C1 segment of cervical spinal cord (tissue), 14 donors: ENCODE measurements around the gene HMOX2.

Source experiments
- DNase-seq, 14 donors: peaks; one replicate each; lab custom pipeline; 2025; lab: John Stamatoyannopoulos, UW

The HMOX2 gene

DNA sequence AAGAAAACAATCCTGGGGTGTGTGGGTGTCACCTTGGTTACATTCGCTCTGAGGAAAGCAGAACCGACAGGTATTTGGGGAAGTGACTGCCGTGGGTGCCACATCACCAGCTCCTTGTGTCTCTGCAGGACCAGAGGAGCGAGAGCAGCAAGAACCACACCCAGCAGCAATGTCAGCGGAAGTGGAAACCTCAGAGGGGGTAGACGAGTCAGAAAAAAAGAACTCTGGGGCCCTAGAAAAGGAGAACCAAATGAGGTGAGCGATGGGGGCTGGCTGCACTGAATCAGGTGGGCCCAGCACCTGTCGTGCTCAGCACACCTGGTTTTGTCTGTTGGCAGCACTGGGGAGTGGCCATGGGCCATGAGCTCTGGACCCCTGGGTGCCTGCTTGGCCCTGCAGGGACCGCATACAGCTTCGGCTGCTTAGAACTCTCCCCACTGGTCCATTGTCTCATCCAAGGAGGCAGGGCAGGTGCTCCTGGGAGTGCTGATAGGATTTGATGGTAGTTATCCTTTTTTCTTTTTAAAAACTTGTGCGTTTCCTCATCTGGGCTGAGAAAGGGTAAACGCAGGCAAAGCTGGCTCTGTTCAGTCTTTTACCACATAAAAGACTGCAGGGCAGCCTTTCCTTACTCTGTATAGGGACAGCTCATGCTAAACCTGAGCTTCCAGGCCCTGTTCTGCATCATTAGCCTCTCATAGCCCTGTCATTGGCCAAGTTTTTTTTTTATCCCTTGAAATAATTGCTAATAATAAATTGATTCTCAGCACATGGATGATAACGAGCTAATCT lies 29.4 kb downstream of the HMOX2 start:
- DNase-seq: no peak

DNA sequence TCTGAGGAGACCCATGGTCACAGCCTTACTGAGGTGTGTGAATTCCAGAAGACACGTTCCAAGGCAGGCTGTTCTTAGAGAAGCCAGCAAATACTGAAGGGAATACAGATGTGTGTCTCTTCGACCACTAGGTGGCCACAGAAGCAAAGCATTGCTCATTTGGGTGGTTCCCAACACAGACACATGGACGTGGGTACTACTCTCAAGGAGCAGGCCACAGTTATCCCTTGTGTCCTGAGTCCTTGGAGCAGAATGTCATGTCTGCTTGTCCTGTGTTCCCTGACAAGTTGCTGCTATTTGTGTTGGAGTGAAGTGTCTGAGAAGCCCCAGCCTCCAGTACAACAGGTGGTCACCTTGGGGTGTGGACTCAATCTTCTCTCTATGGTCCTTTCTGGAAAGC lies 30.3 kb downstream of the HMOX2 start:
- DNase-seq: peak in 11 of 14 donors; percentile 27 to 73 (median 52)

DNA sequence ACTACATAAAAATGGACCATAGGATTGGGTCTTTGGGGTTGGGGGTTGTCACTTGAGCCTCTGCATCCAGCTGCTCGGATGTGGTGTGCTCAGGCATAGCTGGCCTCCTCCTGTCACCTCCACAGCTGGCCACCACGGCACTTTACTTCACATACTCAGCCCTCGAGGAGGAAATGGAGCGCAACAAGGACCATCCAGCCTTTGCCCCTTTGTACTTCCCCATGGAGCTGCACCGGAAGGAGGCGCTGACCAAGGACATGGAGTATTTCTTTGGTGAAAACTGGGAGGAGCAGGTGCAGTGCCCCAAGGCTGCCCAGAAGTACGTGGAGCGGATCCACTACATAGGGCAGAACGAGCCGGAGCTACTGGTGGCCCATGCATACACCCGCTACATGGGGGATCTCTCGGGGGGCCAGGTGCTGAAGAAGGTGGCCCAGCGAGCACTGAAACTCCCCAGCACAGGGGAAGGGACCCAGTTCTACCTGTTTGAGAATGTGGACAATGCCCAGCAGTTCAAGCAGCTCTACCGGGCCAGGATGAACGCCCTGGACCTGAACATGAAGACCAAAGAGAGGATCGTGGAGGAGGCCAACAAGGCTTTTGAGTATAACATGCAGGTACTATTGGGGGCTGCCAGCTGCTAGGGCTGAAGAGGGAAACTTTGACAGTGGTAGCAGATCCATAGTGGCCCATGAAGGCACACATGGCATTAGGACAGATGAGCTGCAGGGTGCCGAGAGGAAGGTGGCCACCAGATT lies 31.6 kb downstream of the HMOX2 start:
- no peak for DNase-seq

DNA sequence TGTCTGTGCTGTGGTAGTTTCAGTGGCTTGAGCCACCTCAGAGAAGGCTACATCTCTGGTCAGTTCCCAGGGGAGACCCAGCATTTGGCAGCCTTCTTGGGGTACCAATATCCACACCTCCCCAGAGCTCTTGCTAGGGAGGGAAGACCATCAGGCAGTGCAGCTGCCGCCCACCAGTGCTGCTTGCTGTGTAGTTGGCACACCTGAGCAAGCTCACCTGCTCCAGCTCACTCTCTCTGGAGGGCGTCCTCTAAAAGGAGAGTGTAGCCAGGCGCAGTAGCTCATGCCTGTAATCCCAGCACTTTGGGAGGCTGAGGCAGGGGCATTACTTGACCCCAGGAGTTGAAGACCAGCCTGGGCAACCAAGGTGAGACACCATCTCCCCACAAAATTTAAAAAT lies 32.6 kb downstream of the HMOX2 start:
- no peak for DNase-seq

DNA sequence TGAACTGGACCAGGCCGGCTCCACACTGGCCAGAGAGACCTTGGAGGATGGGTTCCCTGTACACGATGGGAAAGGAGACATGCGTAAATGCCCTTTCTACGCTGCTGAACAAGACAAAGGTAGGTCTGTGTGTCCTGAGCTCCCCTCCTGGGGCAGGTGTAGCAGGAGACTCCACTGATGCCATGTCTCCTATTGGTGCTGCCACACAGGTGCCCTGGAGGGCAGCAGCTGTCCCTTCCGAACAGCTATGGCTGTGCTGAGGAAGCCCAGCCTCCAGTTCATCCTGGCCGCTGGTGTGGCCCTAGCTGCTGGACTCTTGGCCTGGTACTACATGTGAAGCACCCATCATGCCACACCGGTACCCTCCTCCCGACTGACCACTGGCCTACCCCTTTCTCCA lies 33.2 kb downstream of the HMOX2 start:
- no peak for DNase-seq

DNA sequence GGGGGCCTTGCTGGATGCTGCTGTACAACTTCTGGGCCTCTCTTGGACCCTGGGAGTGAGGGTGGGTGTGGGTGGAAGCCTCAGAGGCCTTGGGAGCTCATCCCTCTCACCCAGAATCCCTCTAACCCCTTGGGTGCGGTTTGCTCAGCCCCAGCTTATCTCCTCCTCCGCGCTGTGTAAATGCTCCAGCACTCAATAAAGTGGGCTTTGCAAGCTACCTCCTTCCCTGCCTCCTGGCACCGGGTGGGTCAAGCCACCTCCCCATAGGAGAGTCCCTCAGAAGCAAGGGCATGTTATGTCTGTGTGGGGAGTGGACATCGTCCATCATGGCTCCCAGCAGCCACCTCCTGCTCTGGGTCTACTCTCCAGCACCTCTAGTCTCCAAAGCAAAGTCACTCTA lies 33.9 kb downstream of the HMOX2 start:
- DNase-seq: no peak

DNA sequence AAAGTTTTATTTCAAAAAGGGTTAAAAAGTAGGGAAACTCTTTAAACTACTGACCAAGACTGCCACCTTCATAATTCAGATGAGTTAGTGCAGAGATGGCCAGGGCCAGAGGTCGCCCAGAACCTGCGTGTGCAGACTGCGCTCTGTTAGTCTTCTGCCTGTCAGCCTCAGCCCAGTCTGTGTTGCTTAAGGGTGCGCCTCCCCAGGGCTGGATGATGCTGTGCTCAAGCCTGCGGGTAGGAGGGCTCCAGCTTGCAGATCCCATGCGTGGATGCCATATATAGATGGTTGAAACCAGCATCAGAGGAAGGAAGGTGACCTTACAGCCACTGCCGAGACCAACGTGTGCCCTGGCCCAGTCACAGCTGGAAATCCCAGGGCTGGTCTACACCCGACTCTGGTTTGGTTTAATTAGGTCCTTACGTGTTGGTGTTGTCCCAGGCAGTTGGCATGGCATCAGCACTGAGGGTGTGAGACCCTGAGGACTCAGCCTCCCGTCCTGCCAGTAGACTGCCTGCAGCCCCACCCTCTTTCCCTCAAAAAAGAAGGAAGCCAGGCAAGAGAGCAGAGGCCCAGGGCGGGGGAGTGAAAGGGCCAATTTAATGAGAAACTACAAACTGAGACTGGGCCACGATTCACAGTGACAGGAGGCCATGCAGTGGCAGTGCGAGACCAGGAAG lies 34.7 kb downstream of the HMOX2 start:
- no peak for DNase-seq

DNA sequence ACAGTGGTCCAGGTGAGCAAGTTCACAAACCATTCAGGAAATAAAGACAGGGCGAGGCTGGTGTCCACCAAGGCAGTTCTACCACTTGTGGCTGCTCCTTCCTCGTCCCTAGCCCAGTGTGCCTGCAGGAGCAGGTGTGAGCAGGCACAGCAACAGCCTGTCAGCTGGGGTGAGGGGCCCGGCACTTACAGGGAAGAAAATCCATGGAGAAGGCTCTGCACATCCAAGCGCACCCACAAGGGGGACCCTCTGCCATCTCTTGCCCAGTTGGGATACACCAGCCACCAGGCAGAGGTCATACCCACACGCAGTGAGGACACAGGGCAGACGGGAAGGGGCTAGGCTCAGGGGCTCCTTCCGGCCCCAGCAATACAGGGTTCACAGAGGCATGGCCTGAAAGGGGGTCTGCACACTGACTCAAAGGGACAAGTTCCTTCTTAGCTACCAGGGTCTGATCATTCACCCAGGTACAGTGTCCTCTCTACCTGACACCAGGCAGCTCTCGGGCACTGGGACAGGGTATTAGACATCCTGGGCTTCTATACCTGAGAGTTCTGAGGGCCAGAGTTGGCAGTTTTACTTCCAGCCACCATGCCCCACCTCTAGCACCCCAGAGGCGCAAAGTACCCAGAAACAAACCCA lies 35.4 kb downstream of the HMOX2 start:
- DNase-seq: peak in 6 of 14 donors; percentile 16 to 46 (median 29)

DNA sequence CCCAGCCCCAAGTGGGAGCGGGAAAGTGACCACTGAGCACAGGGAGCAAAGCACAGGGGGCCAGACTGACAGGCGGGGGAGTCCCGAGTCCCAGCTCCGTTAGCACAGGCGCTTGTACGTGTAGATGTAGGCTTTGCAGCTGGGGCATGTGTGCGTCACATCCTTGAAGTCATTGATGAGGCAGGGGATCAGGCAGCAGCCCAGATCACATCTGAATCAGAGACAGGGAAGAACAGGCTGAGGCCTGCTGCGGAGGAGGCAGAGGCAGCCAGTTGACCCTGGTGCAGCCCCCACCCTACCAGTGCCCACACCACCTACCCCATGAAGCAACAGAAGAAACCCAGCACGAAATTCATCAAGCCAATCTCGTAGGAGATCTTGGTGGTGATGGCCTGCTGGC lies 36.3 kb downstream of the HMOX2 start:
- DNase-seq: no peak

DNA sequence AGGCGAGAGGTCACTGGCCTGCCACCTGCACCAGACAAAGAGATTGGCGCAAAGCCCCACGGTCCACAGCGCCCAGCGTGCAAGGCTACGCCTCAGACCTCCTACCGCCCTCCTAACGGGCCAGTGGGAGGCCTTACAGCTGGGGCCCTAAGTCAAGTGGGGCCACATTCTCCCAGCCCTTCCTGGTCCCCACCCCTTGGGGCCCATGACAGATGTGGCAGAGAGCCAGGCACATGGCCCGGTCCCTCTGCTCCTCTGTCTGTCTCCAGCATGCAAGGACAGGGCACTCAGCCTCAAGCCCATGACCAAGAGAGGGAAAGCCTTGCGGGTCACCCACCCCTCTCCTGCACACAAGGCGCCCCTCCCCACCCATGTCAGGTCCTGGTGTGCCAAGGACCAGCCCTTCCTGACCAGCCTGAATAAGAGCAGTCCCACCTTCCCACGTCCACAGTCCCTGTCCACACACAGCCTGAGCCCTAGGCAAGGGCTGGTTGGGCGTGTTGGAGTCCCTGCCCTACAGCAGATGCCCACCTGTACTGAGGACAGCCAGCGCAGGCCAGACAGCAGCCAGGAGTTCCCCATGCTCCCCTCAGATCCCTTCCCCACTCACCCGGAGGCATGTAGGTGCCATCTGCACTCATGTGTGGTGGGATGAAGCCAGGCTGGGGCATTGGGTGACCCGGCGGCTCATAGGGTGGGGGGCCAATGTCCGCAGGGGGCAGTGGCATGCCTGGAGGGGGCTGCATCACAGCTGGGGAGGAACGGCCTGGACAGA lies 37.1 kb downstream of the HMOX2 start:
- DNase-seq: no peak

DNA sequence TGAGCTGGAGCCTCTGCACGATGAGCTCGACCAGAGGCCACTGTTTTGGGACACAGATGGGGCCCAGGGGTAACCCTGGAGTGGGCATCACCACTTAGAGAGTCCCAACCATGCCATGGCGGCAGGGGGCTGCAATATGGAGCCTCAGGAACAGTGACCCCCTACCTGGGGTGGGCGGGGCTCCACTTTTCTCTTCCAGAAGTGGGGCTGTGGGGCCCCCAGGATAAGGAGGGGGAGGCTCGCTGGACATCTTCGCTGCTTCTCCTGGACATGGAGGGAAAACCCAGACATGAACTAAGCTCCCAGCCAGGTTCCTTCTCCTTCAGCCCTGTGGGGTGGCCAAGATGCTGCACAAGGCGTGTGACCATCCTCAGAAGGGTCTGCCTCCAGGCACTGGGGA lies 37.7 kb downstream of the HMOX2 start:
- no peak for DNase-seq

DNA sequence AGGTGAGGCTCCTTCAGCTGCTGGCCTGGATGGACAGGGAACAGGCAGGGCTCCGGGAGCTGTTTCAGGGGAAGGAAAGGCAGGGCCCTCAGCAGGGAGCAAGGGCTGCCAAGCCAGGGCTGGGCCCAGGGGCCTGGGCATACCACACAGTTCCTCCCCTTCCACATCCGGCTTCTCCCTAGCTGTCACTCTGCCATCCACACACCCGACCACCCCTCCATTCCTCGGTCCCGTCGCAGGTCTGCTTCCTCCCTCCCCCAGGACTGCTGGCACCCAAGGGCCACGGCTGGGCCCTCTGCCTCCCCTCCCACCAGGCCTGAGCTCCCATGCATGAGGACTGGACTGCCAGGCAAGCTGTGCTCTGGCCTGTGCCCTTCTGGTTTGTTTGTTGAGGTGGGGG lies 38.4 kb downstream of the HMOX2 start:
- DNase-seq: no peak

DNA sequence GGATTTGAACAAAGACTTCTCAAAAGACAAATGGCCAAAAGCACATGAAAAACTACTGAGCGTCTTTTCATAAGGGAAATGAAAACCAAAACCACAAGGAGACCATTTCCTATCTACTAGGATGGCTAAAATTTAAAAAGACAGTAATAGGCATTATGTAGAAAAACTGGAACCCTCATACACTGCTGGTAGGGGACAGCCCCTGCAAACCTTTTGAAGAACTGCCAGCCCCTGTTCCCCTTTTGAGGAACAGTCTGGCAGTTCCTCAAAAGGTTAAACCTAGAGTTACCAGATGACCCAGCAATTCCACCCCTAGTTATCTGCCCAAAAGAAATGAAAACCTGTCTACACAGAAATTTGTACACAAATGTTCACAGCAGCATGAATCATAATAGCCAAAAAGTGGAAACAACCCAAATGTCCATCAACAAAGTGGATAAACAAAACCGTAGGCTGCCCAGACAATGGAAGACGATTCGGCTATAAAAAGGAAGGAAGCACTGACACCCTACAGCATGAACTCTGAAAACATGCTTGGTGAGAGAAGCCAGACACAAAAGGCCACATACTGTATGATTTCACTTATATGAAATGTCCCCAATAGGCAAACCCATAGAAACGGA lies 39.5 kb downstream of the HMOX2 start:
- DNase-seq: no peak

DNA sequence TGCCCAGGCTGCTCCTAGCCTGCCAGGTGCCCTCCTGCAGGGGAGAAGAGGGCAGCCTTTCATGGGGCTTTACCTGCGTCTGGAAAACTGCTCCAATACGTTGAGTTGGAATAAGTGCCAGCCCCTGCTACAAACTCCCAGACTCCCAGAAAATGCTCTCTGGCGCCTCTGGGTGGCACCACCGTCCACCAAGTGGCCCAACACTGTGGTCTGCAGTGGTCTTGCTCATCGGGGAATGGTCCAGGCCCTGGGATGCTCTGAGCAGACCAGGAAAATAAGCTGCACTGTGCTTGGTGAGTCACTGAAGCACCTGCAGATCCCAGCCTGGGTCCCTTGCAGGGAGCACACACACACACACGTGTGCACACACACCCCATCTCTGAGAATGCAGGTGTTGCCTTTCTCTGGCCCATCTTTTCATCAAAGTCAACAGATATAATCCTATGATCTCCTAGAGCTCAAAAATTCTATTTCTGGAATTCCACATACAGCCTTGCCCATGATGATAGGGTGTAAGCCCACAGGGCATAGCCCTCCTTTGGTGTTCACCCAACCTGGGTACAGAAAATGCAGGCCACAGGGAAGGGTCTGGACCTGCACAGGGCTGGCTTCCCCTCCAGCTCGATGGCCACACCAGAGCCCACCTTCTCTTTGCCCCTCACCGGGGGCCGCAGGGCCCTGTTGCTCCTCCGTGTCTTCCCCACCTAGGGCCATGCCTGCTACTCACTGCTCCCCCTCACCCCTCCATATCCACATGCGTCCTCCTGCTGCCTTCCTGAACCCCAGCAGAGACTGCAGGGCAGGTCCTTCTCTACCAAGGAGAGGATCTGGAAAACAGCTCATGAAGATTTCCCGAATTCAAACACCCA lies 41.8 kb downstream of the HMOX2 start:
- DNase-seq: peak in 6 of 14 donors; percentile 16 to 73 (median 34)

DNA sequence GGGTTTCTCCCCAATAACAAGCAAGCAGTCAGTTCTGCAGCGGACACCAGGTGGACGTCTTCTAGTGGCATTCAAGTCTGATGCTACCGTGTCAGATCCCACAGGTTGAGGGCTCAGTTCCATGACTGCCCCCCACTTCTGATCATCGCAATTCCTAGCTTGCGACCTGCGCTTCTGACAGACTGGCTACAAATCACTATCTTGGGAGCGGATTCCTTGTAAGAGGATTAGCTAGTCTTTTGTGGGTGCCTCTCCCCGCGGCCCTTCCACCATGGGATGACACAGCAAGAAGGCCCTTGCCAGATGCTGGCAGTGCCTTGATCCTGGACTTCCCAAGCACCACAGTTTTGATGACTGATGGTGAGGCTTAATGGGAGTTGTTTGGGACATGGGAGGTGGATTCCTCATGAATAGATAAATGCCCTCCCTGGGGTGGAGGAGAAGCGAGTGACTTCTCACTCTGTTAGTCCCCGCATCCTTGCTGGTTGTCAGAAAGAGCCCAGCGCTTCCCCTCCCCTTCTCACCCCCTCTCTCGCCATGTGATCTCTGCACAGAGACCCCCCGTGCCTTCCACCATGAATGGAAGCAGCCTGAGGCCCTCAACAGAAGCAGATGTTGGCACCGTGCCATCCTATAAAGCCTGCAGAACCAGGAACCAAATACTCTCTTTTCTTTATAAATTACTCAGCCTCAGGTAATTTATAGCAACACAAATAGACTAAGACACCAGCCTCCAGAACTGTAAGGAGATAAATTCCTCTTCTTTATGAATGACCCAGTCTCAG lies 43.3 kb downstream of the HMOX2 start:
- DNase-seq: no peak

DNA sequence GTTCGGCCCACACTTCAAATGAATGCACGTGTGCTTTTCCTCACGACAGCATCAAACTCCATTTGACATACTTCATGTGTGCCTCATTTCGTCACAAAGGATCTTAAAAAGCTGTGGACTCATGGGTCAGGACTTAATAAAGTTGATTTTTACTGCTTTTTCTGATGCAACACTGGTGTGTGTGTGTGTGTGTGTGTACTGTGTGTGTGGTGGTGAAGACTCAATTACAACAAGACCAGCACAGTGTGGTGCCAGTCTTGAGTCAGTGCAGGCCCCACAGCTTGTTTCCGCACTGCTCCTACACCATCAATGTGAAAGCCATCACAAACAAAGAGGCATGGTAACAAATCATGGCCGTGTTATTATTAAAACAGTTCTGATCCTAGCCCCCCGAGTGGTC lies 44.7 kb downstream of the HMOX2 start:
- DNase-seq: no peak

DNA sequence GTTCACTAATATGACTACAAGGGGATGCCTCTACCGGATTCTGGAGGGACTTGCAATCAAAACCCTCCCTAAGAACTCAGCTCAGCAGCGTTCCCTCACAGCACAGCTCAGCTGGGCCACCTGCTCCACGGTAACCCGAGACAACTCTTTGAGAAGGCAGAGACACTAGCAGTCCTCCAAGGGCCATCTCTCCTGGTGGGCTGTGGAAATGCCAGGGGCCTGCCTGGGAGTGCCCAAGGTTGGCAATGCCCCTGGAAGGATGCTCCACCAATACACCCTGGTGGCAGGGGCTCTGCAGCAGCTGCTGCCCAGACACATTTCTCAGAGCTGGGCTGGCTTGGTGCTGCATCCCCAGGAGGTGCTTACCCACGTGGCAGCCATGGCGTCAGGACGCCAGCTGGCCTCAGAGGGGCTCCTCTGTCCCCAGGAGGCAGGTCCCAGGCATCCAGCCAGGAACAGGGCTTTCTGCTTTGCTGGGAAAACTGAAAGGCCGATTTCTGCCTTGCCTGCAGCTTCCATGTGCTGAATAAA lies 45.9 kb downstream of the HMOX2 start:
- DNase-seq: peak; percentile 23 to 90 (median 74)

DNA sequence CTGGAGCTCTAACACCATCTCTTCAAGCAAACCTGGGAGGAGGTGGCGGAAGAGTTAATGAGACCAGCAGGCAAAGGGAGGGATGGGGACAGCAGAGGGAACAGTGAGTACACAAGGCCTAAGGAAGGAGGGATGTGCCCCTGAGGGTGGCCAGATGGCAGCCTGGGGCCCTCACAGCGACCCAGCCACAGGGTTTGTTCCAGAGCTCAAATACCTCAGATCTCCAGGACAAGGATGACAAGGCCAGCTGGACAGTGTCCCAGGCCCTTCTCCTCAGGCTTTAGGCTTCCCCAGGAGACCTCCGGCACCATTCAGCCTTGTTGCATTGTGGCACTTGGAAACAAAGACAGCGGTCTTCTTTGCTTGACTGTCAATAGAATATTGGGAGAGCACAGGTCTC lies 47.5 kb downstream of the HMOX2 start:
- DNase-seq: peak in 8 of 14 donors; percentile 30 to 88 (median 47)

DNA sequence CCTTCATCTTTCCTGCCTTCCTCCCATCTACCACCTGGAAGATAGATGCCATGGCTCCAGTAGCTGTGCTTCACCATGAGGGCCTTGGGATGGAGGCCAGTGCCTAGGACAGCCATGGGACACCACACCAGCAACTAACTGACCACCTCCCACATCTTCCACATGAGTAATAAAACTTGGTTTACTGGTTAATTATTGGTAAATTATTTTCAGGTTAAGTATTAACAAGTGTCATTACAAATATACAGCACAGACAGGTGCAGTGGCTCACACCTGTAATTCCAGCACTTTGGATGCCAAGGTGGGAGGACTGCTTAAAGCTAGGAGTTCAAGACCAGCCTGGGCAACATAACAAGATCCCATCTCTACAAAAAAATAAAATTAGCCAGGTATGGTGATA lies 48.4 kb downstream of the HMOX2 start:
- no peak for DNase-seq
